NK-92 (cell line): ENCODE results near the gene RCOR1.
"Not testable (repeated sequence)": the region's sequence is repeated elsewhere in the genome, so short reads cannot be mapped to it uniquely, and the experiment has no call there.

Experiments
- DNase-seq: peaks from one replicate; lab custom pipeline; 2025; ENCODE audit not compliant: unreplicated experiment; lab: John Stamatoyannopoulos, UW

Gene RCOR1

DNA sequence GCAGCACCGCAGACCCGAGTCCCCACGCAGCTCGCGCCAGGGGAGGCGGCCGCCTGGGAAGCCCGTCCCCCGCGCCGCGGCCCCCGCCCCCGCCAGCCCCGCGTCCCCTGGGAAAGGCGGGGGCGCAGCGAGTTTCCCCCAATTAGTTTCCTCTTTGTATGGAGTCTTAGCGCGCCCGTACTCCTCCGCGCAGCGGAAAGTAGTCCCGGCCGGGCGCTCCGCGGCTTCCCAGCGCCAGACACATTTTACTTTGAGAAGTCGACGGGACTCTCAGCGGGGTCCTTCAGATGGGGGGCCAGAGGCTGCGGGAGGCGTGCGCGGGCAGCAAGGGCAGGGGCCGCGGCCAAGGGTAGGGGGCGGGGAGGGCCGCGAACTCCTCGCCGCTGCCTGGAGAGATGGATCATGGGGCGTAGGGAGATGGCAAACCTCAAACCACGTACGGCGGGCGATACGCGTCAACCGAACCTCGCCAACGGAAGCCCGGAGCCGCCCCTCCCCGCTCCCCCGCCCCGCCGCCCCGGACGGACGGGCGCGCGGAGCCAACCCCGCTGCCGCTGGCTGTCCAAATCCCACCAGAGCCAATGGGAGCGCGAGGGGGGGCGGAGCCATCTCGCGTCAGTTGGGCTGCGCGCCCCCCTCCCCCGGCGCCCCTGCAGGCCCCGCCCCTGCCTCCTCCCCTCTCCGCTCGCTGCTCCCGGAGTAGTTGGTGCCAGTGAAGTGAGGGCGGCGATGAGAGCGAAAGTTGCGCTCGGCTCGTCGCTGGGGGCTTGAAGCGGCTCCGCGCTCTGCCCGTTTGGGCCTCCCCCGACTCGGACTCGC is at the start of gene RCOR1:
Gene RCOR1 (plus strand): TSS at position 706 of the 819 bp plus-strand sequence. CDS start 238 bp downstream, outside the sequence.
- DNase-seq: peak; percentile 72

DNA sequence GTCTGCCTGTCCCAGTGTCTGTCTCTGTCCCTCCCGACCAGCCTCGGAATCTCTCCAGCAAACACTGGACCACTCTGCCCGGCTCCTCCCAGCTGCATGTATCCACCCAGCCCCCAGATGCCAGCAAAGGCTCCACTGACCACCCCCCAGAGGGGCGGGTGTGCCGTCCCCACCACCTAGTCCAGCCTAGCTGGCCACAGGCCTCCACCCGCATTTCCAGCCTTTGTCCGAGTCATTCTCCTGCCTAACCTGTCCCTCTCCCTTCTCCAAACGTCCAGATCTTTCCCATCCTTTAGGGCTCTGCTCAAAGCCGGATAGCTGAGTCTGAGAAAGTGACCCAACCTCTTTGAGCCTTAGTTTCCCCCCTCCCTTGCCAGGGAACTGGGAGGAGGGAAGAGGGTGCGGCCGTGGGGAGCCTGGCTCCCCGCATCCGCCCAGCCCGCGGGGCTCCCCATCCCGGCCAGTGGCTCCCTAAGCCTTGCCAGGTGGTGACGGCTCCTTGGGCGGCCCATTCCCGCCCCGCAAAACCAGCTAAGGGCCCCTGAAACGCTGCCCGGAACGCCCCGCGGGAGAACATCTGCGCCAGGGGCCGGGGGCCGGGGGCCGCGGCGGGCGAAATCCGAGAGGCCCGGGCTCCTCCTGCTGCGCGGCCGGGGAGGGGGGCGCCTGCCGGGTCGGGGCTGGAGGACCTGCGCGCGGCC is 48.3 kb upstream of the RCOR1 start:
- no peak for DNase-seq

DNA sequence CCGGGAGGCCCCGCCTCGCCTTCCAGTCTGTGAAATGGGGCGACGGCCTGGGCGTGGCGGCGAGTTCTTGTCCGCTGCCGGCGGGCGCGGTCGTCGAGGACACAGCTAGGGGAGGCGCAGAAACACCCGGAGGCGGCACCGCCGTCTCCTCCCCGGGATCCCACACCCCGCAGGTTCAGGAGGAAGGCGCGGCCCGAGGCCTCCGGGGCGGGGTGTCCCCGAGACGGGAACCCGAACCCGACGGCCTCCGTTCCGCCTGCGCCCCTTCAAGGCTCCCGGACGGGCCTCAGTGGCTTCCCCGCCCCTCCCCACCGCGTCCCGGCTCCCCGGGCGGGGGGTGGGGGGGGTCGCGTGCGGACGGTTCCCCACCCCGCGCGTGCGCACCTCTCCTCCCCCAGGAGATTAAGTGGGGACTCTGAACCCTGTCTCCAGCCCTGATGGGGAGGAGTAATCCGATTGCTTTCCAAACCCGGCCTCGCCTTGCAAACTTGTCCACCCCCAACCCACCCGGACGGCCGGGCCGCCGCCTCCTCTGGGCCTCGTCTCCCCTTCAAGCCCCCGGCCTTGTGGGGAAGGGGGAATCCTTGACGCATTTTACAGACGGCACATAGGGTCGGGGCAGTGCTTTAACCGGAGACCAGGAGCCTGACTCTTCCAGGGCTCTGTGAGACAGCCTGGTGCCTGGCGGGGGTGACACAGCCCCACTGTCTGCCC is 47.5 kb upstream of the RCOR1 start:
- no peak for DNase-seq

DNA sequence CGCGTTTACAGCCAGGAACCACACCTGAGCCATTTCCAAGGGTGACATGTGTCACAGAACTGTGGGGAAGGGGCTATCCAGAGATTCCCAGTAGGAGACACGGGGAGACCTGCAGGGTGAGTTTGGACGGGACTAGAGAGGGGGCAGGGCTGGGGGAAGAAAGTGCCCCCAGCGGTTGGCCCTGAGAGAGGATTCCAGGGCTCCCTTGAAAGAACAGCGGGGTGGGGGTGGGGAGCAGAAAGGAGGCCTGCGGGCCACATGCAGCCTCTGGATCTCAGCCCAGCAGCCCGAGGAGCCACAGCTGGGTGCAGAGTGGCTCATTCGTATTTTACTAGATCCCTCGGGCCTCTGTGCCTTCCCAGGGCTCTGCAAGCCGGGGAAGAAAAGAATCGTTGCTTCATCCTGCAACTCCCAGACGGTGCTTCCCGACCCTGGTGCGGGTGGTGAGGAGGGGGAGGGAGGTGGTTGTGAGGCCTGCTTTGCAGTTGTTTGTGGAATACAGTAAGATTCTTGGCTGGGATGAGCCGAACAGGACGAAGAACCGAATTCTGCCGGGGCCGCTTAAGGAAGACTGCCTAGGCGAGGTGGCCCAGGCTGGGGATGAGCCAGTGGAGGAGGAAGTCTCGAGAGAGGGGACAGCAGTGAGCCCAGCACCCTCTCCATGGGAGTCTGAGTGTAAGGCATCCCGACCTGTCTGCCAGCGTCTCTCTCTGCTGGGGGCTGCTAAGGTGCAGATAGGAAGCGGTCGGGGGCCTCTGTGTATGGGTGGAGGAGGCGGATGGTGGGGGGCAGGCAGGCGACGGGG is 46.8 kb upstream of the RCOR1 start:
- no peak for DNase-seq

DNA sequence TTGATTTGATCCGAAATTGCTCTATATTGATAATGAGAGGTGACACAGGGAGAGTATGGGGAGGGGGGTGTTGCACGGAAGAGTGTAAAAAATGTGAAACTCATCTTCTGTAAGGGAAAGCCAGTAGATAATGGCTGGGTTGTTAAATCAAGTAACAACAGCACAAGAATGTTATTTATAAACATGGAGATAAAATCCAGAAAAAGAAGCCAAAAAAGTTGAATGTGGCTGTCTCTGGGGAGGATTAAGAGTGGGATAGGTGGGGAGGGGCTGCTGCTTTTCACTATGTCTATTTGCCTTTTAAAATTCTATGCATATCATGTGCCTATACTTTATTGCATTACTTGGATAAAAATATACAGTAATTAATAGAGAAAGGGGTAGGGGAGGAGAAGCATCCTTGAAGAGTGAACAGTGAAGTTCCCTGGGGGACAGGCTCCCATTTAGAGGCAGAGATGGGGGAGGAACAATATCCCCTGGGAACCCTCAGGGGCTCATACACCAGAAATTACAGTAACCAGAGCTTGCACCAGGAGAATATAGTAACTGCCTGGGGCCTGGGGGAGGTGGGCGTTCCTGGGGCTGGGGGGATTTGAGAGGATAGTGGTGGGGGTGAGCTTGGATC is 43.7 kb upstream of the RCOR1 start:
- DNase-seq: no peak

DNA sequence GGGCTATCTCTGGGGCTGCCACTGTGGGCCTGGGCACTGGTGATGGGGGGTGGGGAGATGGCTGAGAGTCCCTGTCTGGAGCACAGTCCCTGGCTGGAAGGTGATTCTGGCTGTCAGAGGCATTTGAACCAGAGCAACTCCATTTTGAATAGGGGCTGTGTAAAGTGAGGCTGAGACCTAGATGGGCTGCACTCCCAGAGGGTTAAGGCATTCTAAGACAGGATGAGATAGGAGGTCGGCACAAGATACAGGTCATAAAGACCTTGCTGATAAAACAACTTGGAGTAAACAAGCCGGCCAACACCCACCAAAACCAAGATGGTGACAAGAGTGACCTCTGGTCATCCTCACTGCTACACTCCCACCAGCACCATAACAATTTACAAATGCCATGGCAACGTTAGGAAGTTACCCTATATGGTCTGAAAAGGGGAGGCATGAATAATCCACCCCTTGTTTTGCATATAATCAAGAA is 41.5 kb upstream of the RCOR1 start:
- not testable (repeated sequence) for DNase-seq

DNA sequence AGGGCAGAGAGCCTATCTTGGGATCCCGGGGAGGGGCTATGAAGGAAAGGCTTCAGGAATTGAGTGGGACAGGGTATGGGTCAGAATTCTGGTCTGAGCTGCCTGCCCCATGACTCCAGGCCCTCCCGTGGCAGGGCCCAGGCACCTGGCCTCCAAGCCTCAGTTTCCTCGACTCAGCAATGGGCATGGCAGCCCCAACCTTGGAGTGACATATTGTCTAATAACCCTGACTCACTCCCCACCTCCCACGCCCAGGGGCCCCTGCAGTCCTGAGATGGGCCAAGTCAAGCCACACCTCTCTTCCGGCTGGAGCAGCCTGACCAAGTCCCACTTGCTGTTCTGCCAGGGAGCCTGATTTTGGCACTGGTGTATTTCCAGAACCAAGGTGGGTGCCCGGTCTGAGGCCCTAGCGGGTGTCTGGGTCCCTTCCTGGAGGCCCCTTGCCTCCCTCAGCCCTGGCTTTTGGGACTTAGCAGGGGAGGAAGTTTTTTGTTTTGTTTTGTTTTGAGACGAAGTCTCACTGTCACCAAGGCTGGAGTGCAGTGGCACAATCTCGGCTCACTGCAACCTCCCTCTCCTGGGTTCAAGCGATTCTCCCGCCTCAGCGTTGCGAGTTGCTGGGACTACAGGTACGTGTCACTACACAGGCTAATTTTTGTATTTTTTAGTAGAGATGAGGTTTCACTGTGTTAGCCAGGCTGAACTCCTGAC is 40.3 kb upstream of the RCOR1 start:
- no peak for DNase-seq

DNA sequence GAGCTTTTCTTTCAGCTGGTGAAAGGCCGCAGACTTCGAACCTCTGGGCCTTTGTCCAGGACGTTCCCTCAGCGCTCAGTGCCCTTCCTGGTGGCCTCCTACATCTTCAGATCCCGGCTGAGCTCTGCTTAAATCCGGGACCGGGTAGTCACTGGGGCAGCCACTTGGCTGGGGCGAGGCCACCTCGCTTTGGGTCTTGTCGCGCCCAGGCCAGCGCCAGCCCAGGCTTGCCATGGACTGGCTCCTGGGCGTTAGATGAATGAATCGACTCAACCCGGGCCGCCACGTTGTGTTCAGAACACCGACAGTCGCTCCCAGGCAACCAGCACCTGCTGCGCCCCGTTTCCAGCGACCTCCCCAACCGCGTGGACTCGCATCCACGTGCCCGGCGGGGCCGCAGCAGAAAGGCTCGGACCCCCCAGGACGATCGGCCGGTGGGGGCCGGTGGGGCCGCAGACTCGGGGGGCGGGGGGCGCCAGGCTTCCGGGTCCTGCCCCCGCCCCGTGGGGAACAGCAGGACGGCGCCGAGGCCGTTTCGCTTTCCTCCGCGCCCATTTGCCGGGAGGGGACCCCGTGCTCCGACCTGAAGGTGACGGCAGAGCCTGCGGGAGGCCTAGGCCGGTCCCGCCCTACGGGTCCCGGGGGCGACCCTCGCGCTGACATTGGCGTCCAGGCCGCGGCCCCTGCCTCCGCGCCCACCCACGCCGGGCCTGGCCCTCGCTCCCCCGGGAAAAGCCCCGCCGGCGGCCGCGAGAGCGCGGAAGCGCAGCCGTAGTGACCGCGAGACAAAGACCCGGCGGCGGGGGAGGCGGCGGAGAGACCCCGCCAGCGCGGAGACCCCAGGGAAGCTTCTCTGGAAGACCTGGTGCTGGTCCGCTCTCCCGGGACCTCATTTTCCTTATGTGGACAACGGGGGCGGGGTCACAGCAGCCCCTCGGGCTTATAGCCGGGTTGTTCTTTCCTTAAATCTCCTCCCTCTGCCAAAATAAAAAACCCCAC is 37.3 kb upstream of the RCOR1 start:
- DNase-seq: no peak

DNA sequence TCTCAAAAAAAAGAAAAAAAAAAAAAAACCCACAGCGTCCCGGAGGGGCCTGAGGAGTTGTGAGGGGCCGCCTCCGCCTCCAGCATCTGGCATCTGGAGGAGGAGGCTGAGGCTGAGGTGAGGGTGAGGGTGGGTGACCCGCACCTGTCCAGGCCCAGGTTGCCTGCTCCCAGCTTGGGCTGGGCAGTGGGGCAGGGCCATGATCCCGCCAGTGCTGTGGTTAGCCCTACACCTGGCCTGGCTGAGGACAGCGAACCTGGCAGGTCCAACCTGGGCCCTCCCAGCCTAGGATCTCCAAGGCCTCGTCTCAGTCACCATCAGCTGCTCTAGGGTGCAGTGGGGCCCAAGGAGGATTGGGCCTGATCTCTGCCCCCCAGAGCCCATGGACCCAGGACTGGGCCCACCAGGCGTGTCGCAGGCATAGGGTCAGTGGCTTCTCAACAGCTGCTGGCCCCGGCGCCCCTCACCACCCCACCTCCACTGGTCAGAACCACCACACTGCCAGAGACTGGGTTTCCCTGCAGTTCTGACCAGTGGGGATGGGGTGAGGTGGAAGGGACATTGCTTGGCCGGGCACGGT is 36.3 kb upstream of the RCOR1 start:
- DNase-seq: no peak

DNA sequence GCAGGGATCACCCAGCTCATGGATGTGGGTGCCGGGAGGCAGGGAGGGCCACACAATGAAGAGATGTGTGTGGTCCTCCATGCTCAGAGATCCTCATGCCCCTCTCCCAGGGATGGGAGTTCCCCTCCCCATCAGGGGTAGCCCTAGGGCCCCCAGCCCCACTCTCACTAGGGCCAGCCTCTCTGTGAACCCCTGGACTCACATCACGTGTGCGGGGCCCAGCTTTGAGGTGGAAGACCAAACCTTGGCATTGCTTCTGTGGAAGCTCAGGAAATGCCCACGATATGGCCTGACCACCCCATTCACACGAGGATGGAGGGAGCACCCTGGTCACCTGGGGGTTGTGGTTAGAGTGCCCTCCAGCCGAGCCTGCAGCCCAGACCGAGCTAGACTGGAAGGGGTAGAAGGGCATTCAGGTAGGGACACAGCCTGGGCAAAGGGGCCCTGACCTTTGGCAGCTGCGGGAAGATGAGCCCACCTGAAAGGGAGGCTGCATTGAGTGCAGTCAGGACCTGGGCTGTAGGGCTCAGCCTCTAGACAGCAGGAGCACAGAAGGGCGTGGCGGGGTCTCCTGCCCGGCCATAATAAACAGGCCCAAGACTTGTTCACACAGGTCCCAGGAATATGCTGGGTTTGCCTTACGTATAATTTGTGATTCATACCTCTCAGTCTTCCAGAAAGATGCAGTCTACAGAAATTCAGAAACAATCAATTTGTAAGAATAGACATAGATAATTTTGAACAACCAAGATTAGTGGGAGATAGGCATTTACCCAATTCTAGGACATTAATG is 34.8 kb upstream of the RCOR1 start:
- DNase-seq: no peak

DNA sequence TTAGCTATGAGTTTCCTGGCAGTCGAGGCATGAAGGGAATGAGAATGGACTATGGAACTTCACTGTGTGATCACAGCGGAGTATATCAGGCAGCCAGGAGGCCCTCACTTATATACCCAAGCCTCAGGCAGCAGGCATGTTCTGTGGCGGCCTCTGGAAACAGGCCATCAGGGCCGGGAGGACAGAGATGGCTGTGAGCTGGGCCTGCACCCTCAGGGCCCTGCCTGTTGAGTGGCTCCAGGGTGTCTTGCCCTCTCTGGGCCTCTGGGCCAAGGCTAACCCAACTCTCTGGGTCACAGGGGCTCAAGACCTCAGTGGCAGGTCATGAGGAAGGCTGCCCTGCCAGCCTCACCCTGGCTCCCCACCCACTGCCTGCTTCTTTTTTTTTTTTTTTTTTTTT is 33.9 kb upstream of the RCOR1 start:
- DNase-seq: no peak

DNA sequence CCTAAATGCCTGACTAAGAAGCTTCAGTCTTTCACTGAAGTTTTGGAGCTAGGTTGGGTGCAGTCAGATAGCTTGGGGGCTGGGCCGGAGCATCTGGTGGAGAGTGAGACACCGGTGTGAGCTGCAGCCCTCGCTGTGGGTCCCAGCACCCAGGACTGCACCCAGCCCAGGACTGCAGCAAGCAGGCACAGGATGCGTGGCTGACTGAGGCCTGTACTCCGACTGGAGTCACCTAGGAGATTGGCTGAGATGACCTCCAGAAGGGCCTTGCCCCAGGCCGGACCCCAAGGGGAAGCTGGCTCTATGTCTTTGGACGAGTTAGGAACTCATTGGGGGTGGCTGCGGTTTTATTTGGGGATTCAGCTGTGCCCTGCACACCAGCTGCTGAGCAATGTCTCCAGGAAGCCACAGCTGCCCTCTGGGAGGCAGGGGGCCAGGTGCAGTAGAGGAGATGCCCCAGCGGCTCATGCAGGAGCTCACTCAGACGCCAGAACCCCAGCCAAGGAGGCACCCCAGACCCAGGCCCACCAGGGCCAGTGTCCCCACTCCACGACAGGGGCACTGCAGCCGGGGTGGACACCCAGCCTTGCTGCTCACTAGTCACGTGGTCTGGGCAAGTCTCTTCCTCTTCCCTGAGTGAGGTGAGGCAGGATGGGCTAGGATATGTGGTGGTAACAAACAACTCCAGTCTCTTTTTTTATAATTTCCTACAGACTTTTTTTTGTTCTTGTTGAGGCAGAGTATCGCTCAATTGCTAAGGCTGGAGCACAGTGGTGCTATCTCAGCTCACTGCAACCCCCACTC is 31.8 kb upstream of the RCOR1 start:
- DNase-seq: no peak

DNA sequence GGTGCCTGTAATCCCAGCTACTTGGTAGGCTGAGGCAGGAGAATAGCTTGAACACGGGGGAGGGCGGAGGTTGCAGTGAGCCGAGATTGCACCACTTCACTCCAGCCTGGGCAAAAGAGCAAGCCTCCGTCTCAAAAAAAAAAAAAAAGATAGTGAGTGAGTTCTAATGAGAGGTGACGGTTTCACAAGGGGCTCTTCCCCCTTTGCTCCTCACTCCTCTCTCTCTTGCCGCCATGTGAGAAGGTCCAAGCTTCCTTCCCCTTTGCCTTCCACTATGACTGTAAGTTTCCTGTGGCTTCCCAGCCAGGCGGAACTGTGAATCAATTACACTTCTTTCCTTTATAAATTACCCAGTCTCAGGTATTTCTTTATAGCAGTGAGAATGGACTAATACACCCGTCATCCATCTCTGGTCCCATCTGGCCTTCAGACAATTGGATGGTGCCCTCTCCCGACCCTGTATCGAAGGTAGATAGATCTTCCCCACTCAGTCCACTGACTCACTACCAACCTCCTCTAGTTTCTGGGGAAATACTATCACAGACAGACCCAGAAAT is 27.0 kb upstream of the RCOR1 start:
- DNase-seq: no peak

DNA sequence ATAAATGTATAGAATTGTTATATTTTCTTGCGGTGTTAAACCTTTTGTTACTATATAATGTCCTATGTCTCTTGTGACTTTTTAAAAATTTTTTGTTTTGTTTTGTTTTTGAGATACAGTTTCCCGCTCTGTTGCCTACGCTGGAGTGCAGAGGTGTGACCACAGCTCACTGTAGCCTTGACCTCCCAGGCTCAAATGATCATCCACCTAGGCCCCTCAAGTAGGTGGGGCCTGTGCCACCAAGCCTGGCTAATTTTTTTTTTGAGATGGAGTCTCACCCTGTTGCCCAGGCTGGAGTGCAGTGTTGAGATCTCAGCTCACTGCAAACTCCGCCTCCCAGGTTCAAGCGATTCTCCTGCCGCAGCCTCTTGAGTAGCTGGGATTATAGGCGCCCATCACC is 26.5 kb upstream of the RCOR1 start:
- DNase-seq: no peak

DNA sequence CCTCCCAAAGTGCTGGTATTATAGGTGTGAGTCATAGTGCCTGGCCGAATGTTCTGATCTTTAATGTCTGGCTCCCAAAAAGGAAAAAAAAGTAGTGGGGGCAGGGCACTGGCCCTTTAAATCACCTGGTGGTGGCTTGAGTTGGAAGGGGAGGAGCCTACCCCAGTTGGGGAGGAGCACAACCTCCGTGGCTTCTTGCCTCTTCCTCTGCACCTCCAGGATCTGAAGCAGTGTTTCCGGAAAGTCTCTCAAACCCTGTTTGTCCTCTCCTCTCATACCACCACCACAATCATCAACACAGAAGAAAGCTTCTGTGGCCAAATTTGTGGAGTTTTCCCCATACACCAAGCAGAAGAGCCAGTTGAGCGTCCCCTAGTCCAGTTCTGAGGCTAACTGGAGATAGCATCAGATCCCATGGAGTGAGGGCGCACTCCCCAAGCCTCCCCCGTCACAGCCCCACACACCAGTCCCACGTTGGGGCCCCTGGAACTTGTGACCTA is 24.3 kb upstream of the RCOR1 start:
- no peak for DNase-seq

DNA sequence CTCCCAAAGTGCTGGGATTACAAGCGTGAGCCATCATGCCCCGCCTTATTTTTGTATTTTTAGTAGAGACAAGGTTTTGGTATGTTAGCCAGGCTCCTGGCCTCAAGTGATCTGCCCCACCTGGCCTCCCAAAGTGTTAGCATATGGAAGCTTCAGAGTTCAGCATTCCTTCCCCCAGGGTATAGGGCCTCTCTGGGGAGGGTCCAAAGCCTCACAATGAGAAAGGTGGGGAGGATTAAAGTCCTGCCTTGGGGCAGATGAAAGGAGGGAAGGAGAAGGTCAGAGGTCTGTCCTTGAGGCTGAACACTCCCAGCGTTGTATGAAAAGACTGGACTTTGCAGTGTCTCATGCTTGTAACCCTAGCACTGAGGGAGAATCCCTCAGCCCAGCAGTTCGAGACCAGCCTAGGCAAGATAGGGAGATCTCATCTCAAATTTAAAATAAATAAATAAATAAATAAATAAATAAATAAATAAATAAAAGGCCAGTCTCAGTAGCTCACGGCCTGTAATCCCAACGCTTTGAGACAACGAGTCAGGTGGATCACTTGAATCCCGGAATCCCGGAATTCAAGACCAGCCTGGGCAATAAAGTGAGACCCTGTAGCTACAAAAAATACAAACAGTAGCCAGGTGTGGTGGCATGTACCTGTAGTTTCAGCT is 22.0 kb upstream of the RCOR1 start:
- no peak for DNase-seq
